DMS79 (cell line): Measurements from ENCODE around the gene CRB1.

Experiments used
- DNase-seq: peaks from one replicate; lab custom pipeline; 2025; lab: John Stamatoyannopoulos, UW

Gene CRB1

GRCh38 chr1:197343663-197344273, 75.7 kb downstream of the CRB1 start:
- DNase-seq, result no peak

DNA sequence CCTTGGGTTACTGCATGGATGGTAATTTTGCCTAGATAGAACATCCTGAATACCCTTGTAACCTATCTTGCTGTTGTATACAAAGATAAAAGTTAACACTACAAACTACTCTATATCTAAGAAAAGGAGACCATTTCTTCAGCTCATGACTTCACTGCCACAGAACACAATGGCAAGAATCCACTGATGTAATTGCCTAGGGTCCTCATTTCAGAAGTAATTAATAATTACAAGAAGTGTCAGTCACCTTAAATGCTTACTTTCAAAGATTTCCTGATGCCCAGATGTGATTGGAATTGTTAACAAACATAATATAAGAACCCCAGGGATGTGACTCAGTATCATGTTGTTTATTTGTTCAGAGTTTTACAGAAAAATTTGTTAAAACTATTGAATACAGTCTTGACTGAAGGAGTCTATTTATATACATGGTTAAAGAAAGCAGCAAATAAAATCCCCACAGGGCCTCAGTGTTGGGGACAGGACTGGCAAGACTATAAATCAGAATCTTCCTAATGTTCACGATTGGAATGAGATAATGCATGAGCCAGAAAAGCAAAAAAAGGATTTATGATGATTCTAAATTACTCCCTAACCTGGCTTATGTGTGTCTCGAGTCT, 83.9 kb downstream of the CRB1 start:
- no peak for DNase-seq

DNA sequence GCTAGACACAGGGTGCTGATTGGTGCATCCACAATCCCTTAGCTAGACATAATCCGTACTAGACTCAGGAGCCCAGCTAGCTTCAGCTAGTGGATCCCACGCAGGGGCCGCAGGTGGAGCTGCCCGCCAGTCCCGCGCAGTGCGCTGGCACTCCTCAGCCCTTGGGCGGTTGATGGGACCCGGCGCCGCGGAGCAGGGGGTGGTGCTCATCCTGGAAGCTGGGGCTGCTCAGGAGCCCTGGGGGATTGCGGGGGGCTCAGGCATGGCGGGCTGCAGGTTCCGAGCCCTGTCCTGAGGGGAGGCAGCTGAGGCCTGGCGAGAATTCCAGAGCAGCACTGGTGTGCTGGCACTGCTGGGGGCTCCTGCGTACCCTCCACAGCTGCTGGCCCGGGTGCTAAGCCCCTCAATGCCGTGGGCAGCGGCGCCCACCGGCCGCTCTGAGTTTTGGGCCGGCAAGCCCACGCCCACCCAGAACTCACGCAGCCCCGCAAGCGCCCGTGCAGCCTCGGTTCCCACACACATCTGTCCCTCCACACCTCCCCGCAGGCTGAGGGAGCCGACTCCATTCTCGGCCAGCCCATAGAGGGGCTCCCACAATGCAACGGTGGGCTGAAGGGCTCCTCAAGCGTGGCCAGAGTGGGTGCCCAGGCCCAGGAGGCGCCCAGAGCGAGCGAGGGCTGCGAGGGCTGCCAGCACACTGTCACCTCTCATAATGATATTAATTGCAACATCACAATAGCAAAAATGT, 87.4 kb downstream of the CRB1 start:
- no peak for DNase-seq

- no peak for DNase-seq
These were observed 88.9 kb downstream of the CRB1 start for GRCh38 chr1:197356723-197357533.

GRCh38 chr1:197358959-197359358, 90.9 kb downstream of the CRB1 start:
- DNase-seq, result no peak

GRCh38 chr1:197360068-197360467, 92.0 kb downstream of the CRB1 start:
- DNase-seq, result no peak

DNA sequence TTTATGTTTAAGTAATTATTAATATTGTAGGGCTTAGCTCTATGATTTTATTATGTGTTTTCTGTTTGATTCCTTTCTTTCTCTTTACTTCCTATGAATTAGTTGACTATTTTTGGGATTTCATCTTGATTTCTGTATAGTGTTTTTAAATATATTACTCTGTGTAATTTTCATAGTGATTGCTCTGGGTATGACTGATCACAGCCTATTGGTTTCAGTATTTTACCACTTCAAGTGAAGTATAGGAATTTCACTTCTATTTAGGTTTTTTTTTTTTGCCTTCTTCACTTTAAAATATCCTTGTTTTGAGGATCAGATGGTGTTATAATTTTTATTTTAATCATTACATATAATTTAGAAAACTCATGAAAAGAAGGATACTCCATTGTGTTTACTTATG, 94.8 kb downstream of the CRB1 start:
- no peak for DNase-seq

DNA sequence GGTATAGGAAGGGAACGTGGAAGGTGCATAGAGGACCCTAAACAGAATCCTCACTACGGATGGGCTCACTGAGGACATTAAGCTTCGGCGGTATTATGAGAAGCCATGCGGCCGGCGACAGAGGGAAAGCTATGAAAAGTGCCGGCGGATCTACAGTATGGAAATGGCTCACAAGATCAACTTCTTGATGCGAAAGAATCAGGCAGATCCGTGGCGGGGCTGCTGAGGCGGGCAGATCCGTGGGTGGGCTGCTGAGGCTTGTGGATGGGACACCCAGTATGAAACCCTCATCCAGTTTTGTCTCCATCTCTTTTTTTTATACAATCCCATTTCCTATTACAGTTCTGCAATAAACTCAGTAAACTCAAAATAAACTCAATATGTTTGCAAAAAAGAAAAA, 95.8 kb downstream of the CRB1 start:
- no peak for DNase-seq

GRCh38 chr1:197366996-197367395, 98.9 kb downstream of the CRB1 start:
- no peak for DNase-seq

GRCh38 chr1:197367627-197368026, 99.6 kb downstream of the CRB1 start:
- no peak for DNase-seq

DNA sequence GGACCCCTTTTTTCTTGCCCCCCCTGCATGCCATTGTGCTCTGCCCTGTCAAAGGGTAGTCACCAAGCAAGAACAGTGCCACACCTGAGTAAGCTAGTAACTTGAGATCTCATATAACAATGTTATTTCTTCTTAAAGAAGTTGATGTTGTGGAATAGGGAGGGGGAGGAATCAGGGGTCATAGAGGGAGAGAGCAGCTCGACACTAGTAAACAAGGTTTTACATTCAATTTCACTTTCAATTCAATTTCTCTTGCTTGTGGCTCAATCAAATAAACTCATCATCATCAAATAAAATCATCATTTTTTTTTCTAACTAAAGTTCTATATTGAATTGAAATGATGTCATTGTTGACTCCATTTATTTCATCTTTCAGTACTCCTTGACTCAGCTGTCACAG, 106.4 kb downstream of the CRB1 start:
- no peak for DNase-seq

DNA sequence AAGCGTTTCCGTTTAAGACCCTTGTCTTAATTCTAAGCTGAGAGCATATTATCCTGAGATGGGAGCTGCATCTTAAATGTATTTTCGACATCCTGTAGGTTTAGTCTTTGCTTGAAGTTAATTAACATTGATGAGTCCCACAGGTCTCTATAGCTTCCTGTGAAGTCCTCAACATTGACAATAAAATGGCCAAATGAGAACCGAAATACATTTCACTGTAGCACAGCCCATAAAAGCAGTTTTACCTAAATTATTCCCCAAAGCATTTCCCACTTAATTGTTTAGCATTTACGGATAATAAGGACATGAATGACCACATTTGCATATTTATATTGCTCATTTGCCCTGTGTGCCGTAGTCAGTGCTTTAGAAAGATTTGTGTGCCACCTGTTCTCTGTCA, 116.4 kb downstream of the CRB1 start:
- DNase-seq, result no peak

- DNase-seq, result no peak
These were observed 120.7 kb downstream of the CRB1 start for GRCh38 chr1:197388801-197389200.

DNA sequence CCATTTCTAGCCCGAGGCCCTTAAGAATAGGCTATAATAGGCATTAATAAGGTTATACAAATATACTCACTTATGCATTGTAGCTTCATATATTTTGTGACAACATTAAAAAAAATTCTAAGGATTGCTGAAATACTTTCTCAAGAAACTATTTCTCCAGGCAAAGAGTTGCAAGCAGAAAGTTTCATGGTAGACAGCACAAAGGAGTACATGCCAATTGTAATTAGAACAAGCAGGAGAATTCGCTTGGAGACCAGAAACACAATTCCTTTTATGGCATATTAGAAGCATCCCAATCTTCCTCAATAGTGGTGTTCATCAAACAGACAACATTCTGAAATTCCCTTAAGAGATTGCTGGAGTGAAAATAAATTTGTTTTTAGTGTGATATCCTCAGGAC, 122.8 kb downstream of the CRB1 start:
- DNase-seq, result no peak

DNA sequence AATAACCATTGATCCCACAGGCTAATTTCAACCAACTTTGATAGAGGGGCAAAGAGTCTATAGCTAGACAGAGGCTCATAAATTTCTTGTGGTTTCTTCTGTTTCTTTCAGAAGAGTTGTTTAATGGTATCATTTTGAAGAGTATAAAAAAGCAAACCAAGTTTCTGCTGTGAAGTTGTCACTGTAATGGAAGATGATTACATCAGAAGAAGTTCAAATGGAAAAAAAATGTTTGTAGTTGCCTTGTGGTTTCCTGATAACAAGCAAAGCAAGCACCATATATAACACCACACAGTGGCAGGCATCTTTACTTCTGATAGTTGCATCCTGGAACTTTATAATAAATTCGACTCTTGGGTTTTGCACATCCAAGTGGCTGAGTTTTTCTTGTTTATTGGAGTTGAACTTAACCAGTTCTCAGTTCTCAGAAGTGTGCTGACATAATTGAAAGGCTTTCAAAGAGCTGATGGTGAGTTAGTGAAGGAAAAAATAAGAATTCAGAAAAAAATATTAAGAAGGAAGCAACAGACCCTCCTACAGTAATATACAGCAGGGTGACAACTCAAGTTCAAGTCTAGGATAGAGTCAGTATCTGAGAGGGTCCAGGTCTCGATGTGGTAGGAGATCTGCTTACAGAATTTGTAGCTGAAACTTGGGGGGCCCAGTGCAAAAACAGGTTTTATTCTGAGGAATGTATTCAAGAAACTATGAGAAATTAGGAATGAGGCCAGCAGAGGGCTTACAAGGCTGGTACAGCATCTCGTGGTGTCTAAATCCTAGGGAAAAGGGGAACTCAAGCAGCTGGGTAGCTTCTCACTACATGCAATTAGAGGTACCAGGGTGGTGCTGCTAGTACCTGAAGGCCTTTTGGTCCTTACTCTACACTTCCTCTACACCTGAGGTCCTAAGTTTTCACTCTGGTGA, 123.5 kb downstream of the CRB1 start:
- no peak for DNase-seq

DNA sequence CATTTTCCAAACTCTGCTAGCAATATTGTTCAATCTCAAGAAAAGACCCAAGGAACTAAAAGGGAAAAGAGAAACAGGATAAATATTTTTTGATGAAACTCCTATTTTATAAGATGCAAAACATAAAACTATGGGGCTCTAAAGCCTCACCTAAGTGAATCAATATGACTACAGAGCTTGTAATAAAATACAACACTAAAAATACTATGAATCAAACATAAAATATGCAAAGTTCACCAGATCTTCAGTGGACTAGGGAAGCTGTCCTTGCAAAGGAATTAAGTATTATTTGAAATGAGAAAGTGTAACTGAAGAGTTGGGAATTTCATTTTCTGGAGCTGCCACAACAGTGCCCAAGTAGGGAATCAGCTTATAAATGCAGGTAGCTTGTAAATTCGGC, 124.5 kb downstream of the CRB1 start:
- no peak for DNase-seq

GRCh38 chr1:197393105-197393504, 125.1 kb downstream of the CRB1 start:
- DNase-seq, result no peak

DNA sequence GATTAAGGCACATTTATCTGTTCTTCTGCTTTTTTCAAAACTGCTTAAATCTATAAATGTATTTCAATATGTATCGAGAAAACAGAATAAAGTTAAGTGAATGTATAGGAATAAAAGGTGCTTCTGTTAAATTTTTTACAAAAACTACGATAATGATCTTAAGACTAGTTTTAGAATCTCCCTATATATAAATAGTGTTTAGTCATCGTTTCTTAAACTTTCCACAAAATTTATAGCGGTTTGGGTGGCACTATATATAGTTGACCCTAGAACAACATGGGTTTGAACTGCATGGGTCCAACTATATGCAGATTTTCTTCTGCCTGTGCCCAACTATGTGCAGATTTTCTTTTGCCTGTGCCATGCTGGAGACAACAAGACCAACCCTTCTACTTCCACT, 125.7 kb downstream of the CRB1 start:
- DNase-seq, result no peak

- no peak for DNase-seq
These were observed 127.0 kb downstream of the CRB1 start for GRCh38 chr1:197394831-197395608.

GRCh38 chr1:197397895-197398294, 129.8 kb downstream of the CRB1 start:
- no peak for DNase-seq
